ENCODE data around the gene SCN8A. TPM values are rescaled to one million over a fixed set of nuclear protein-coding genes. Genes with fewer than 3 reads are reported as not detected.
"Not testable (repeated sequence)": the region's sequence is repeated elsewhere in the genome, so short reads cannot be mapped to it uniquely, and the experiment has no call there.

Gene SCN8A
- polyA plus RNA-seq (2011; rRNA removed) (19.6 and 22.8 TPM in 2 replicates), polyA minus RNA-seq (2011; rRNA and poly(A)+ RNA removed) (71.4 and 75.8 TPM in 2 replicates)

- no peak for TF ChIP-seq CTCF (IDR thresholded peaks at IDR 0.05; ENCODE audit: insufficient read depth, low read depth, low read length)
- ChIA-PET CTCF (no interaction called here), POLR2A (interaction anchor here (0.6 kb wide), 1 partner anchor 85 kb away, joined by 3 read pairs; no protein-coding TSS in a partner anchor)
- H3K36me3 ChIP-seq (ENCODE audit: control insufficient read depth, insufficient read depth, low read length), result no peaks in the 10 kb centered on the region
- H3K27me3 ChIP-seq (ENCODE audit: control insufficient read depth, insufficient read depth, low read length), result no peaks in the 10 kb centered on the region
- peak within 1 kb of the TSS; percentile 67 for H3K4me3 ChIP-seq (ENCODE audit: low read depth, low read length)
- no peak for DNase-seq (ENCODE audit: low read depth)
Measured at GRCh38 chr12:51591016-51591901, at the start of gene SCN8A. Gene SCN8A, plus strand, starts transcription at chr12:51591233. Its CDS starts 71,585 bp downstream, at chr12:51662818.

GRCh38 chr12:51546097-51546496 is 44.9 kb upstream of the SCN8A start:
- TF ChIP-seq CTCF (IDR thresholded peaks at IDR 0.05; ENCODE audit: insufficient read depth, low read depth, low read length), result no peak
- ChIA-PET CTCF (interaction anchor here (0.9 kb wide), 1 partner anchor 14 kb away, joined by 3 read pairs; no protein-coding TSS in a partner anchor), POLR2A (no interaction called here)
- H3K4me3 ChIP-seq (ENCODE audit: low read depth, low read length), result no peak overlapping the region
- H3K27me3 ChIP-seq (ENCODE audit: control insufficient read depth, insufficient read depth, low read length), result no peaks in the 10 kb centered on the region
- H3K36me3 ChIP-seq (ENCODE audit: control insufficient read depth, insufficient read depth, low read length), result no peaks in the 10 kb centered on the region
- no peak for DNase-seq (ENCODE audit: low read depth)

DNA sequence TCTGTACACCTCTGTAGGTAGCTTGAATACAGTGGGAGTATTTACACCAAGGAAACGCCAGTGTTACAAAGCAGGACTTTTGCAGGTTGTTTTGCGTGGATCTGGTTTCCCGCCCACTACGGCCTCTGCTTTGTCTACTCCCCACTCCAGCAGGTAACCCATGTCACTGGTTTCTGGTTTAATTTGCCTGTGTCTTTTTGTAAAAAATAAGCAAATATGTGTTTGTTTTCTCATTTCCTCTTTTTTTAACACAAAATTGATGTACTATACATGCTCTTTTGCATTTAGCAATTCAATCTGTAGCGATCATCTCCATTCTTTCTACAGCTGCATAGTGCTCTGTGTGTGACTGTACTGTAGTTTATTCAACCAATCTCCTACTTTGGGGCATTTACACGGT is 43.4 kb upstream of the SCN8A start:
- DNase-seq (ENCODE audit: low read depth), result no peak
- ChIA-PET POLR2A (no interaction called here), CTCF (no interaction called here)
- H3K4me3 ChIP-seq (ENCODE audit: low read depth, low read length), result no peak overlapping the region
- H3K36me3 ChIP-seq (ENCODE audit: control insufficient read depth, insufficient read depth, low read length), result no peaks in the 10 kb centered on the region
- no peaks in the 10 kb centered on the region for H3K27me3 ChIP-seq (ENCODE audit: control insufficient read depth, insufficient read depth, low read length)
- TF ChIP-seq CTCF (IDR thresholded peaks at IDR 0.05; ENCODE audit: insufficient read depth, low read depth, low read length), result no peak

DNA sequence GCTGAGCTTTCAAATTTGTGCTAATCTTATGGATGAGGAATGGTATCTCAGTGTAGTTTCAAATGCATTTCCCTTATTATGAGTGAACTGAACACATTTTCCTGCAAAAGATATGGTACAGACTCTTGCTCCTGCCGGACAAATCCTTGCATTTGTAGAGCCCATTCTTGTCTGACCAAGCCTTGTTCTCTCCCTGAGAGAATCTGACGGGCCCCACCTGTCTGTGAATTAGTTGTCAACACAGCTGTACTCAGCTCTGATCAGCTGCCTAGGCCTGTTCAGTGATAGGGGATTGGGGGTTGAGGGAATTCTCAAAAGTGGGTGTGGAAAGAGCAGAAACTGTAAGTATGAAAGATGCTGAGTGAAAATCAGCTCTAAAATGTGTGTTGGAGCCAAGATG is 42.8 kb upstream of the SCN8A start:
- Histone ChIP-seq H3K4me3 (ENCODE audit: low read depth, low read length) (no peak overlapping the region), H3K36me3 (ENCODE audit: control insufficient read depth, insufficient read depth, low read length) (no peaks in the 10 kb centered on the region), H3K27me3 (ENCODE audit: control insufficient read depth, insufficient read depth, low read length) (no peaks in the 10 kb centered on the region)
- no peak for TF ChIP-seq CTCF (IDR thresholded peaks at IDR 0.05; ENCODE audit: insufficient read depth, low read depth, low read length)
- ChIA-PET CTCF (no interaction called here), POLR2A (no interaction called here)
- no peak for DNase-seq (ENCODE audit: low read depth)

DNA sequence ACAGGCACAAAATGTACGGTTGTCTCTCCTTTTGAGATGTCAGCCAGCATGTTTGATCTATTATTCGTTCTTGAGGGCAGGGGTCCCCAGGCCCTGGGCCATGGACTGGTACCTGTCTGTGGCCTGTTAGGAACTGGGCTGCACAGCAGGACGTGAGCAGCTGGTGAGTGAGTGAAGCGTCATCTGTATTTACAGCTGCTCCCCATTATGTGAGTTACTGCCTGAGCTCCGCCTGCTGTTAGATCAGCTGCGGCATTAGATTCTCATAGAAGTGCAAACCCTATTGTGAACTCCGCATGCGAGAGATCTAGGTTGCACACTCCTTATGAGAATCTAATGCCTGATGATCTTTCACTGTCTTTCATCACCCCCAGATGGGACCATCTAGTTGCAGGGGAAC is 41.4 kb upstream of the SCN8A start:
- Histone ChIP-seq H3K27me3 (ENCODE audit: control insufficient read depth, insufficient read depth, low read length) (no peaks in the 10 kb centered on the region), H3K36me3 (ENCODE audit: control insufficient read depth, insufficient read depth, low read length) (no peaks in the 10 kb centered on the region), H3K4me3 (ENCODE audit: low read depth, low read length) (no peak overlapping the region)
- CTCF ChIA-PET, result interaction anchor here (0.6 to 1.9 kb wide), 6 partner anchors 8 to 326 kb away, joined by 3 to 5 read pairs (median 4); no protein-coding TSS in a partner anchor
- no peak for DNase-seq (ENCODE audit: low read depth)
- TF ChIP-seq CTCF (IDR thresholded peaks at IDR 0.05; ENCODE audit: insufficient read depth, low read depth, low read length), result 0 out of 2 replicates have a peak, but pooled peaks have one; percentile 9
- POLR2A ChIA-PET, result no interaction called here

DNA sequence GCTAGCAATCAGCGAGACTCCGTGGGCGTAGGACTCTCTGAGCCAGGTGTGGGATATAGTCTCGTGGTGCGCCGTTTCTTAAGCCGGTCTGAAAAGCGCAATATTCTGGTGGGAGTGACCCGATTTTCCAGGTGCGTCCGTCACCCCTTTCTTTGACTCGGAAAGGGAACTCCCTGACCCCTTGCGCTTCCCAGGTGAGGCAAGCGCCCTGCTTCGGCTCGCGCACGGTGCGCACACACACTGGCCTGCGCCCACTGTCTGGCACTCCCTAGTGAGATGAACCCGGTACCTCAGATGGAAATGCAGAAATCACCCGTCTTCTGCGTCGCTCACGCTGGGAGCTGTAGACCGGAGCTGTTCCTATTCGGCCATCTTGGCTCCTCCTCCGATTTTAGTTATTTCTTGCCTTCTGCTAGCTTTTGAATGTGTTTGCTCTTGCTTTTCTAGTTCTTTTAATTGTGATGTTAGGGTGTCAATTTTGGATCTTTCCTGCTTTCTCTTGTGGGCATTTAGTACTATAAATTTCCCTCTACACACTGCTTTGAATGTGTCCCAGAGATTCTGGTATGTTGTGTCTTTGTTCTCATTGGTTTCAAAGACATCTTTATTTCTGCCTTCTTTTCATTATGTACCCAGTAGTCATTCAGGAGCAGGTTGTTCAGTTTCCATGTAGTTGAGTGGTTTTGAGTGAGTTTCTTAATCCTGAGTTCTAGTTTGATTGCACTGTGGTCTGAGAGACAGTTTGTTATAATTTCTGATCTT is 22.6 kb upstream of the SCN8A start:
- POLR2A ChIA-PET; H3K36me3 ChIP-seq (ENCODE audit: control insufficient read depth, insufficient read depth, low read length); H3K27me3 ChIP-seq (ENCODE audit: control insufficient read depth, insufficient read depth, low read length); CTCF ChIA-PET; H3K4me3 ChIP-seq (ENCODE audit: low read depth, low read length); DNase-seq (ENCODE audit: low read depth): not testable (repeated sequence)

All from BJ (cell line).